Activated CD4-positive, alpha-beta T cell treated with anti-CD3 and anti-CD28 coated beads for 48 hours (primary cell): Measurements from ENCODE around the gene TMC6.
"Not testable (repeated sequence)": the region's sequence is repeated elsewhere in the genome, so short reads cannot be mapped to it uniquely, and the experiment has no call there.

Experiments used
- DNase-seq: peaks from one replicate; pipeline ENCODE4 v3.0.0-alpha.2; 2020

Gene TMC6, protein sequence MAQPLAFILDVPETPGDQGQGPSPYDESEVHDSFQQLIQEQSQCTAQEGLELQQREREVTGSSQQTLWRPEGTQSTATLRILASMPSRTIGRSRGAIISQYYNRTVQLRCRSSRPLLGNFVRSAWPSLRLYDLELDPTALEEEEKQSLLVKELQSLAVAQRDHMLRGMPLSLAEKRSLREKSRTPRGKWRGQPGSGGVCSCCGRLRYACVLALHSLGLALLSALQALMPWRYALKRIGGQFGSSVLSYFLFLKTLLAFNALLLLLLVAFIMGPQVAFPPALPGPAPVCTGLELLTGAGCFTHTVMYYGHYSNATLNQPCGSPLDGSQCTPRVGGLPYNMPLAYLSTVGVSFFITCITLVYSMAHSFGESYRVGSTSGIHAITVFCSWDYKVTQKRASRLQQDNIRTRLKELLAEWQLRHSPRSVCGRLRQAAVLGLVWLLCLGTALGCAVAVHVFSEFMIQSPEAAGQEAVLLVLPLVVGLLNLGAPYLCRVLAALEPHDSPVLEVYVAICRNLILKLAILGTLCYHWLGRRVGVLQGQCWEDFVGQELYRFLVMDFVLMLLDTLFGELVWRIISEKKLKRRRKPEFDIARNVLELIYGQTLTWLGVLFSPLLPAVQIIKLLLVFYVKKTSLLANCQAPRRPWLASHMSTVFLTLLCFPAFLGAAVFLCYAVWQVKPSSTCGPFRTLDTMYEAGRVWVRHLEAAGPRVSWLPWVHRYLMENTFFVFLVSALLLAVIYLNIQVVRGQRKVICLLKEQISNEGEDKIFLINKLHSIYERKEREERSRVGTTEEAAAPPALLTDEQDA

DNA sequence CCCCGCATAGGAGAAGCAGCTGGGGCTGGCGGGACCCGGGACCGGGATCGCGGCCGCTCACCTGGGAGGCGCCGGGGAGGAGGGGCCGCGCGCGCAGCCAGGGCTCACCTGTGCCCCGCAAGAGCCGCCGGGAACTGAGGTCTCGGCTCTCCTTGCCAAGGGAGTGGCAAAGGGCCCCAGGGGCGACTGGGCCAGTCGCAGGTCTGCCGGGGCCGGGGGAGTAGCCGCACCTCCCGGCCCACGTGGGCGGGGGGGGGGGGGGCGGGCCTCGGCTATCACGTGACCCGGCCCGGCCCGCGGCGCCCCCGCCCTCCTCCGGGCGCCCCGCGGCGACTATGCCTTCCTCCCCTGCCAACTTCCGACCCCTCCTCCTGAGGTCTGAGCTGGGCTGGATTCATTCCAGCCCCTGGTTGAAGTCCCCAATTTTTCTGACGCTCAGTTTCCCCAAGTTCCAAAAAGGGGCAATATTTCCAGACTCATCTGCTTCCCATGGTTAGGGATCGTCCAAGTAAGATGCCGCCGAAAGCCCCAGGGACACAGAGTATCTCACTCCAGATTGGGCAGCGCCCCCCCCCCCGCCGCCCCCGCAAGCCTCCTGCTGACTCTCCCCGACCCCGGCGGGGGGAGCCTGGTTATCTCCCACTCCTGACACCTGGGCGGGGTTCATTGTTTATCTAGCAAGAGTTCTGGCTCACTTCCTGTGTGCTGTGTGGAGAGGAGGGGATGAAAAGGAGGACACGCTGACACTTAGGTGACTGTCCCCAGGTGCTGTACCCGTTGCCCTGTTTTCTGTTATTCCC is at the start of gene TMC6:
TMC6 (minus strand) TSS at position 205 of the 800 bp plus-strand sequence. CDS start 1,923 bp downstream, outside the sequence.
- DNase-seq: peak; percentile 71

DNA sequence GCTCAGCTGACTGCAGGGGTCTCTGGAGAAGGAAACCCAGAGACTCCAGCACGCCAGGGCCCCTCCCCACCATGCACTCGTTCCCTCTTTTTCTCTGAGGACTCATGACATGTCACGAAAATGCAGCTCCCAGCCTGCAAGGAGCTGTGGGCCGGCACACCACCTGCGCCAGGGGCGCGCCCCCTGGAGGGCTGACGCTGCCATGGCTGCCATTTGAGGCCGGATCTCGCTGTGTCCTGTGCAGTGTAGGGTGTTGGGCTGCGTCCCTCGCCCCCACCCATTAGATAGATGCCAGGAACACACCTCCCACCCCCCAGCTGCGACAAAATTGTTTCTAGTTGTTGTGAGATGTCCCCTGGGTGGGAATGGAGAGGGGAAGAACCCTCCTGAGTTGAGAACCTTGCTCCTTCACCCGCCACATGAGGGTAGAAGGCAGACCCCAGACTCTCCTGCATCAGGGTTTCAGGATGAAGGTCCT is 48.0 kb upstream of the TMC6 start:
- peak; percentile 84 for DNase-seq

DNA sequence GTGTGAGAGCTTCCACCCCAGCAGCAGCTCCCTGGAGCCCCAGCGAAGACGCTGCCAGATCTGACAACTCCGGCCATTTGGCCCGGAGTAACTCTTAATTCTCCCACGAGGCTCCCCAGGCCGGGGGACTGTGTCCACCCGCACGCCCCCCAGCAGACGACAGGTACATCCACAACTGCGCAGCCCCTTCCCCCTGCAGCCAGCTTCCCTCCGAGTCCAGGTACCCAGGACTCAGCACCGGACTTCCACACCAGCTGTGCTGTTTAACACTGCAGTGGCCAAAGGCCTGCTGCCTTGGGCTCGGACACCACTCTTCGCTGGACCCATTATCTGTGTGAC is 47.1 kb upstream of the TMC6 start:
- DNase-seq: no peak

DNA sequence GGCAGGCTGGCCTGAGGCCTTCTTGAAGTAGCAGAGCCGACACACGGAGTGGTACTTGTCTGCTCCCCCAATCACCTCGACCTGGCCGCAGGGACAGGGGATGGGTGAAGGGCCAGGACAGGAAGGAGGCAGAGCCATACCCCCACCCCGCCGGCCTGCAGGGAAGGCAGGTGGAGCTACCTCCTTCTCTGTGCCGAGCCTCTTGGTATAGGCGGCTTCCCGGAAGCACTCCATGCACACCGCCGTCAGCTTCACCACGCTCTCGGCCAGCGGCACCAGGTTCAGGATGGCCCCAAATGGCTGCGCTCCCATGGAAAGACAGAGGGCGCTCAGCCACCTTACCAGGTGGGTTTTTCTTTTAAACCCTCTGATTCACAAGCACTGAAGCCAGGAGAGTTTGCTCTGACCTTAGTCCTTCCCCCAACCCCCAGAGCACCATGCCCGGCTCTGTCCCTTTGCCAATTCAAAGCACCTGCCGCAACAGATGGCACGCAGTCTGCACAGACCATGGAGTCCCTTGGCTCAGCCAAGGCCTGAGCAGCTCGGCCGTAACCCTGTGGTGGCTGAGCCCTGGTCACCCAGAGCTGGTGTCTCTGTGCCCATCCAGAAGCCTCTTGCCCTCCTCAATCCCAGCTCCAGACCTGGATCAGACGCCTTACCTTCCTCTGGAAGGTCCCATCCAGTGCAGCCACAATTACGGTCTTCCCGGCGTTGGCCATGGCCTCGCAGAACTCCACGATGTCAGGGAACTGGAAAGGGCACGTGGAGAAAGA is 46.5 kb upstream of the TMC6 start:
- peak; percentile 13 for DNase-seq

- DNase-seq: no peak
Measured at GRCh38 chr17:78174346-78174869, 45.9 kb upstream of the TMC6 start.

DNA sequence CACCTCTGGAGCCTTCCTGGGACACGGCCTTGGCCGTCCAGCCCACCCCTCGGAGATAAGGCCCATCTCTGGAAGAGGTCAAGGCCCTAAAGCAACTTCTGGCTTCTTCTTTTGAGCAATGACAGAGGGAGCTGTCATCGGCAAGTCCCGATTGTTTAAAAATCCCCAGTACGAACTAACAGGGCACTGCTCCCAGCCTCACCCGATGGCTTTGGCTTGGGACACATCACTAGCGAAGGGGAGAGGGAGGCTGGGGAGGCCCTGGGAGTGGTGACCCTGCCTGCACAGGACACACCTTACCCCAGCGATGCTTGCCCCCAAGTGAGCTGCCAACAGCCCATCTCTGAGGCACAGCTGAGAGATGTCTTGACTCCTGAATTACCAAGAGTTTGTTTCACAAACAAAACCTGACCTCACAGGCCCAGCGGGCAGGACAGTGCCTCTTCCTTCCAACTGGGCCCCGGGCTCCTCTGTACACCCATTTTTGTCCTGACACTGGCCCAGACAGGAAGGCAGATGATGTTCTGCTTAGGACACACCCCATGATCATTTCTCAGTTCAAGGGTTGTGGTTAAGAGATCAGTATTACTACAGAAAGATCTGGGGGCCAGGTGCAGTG is 44.7 kb upstream of the TMC6 start:
- peak; percentile 27 for DNase-seq

GRCh38 chr17:78172249-78173051 is 43.9 kb upstream of the TMC6 start:
- peak; percentile 18 for DNase-seq

DNA sequence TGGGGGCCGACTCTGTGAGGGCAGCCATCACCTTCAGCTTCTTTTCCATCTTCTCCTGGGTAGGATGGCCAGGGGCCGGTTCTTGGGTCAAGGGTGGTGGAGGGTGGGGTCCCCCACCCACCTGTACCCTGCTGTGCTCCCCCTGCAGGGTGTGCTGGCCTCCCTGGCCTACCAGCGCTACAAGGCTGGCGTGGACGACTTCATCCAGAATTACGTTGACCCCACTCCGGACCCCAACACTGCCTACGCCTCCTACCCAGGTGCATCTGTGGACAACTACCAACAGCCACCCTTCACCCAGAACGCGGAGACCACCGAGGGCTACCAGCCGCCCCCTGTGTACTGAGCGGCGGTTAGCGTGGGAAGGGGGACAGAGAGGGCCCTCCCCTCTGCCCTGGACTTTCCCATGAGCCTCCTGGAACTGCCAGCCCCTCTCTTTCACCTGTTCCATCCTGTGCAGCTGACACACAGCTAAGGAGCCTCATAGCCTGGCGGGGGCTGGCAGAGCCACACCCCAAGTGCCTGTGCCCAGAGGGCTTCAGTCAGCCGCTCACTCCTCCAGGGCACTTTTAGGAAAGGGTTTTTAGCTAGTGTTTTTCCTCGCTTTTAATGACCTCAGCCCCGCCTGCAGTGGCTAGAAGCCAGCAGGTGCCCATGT is 43.2 kb upstream of the TMC6 start:
- DNase-seq: not testable (repeated sequence)

DNA sequence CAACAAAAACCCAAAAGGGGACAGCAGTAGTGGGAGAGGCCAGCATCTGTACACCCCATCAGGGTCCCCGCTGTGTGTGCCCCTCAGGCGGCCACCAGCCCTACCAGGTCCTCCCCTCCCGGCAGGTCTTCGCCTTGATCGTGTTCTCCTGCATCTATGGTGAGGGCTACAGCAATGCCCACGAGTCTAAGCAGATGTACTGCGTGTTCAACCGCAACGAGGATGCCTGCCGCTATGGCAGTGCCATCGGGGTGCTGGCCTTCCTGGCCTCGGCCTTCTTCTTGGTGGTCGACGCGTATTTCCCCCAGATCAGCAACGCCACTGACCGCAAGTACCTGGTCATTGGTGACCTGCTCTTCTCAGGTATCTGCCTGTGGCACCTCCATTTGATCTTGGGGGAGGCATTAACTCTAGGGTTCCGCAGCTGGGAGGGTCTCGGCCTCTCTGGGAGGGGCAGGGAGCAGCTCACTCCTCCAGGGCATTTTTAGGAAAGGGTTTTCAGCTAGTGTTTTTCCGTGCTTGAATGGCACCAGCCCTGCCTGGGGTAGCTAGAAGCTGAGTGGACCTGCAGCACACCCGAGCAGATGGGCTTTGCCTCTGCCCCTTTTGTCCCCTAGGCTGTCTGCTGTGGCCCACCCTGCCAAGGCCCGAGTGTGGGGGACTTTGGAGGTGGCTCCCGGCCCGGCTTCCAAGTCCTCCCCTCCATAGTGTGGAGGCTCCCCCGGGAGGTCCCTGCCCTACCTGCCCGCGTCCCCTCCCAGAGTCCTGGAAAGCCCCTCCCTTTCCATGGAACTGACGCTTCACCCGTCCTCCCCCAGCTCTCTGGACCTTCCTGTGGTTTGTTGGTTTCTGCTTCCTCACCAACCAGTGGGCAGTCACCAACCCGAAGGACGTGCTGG is 42.4 kb upstream of the TMC6 start:
- peak; percentile 21 for DNase-seq

DNA sequence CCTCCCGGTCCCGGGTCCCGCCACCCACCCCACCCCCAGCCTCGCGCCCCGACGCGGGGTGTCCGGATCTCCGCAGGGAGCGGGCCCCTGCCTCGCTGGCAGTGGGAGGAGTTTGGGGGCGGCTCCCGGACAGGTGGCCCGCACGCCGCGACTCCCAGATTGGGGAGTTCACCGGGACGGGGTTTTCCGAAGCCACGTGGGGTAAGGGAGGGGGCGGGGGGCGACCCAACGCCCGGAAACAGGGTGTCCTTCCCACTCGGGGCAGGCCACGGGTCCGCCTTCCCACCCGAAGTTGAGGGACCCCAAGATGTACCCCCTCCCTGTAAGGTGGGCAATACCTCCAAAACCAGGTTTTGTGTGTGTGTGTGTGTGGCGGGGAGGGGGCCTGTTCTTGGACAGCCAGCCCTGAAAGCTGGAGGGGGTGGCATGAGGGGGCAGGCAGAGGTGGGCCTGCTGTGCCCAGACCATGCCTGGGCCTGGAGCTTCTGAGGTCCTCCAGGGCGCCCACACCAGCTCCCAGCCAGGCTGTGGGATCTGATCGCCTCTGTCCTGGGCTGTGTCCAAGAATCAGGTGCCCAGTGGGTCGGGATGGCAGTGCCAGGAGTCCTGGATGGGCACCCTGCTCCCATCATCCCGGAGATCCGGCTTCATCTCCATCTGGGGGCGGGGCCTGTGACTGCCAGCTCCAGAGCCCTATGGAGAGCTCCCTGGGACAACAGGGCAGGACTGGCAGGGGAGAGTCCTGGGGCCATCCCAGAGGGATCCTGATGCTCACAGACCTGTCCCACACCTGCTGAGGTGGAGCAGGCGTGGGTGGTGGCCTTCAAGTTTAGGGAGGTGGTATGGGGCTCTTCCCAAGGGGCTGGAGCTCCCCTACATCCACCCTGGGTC is 40.6 kb upstream of the TMC6 start:
- peak; percentile 66 for DNase-seq

GRCh38 chr17:78168242-78168902 is 39.8 kb upstream of the TMC6 start, which contains the start of gene SYNGR2:
Gene SYNGR2, plus strand, starts transcription at chr17:78168581. Its CDS starts 36 bp downstream, at chr17:78168617.
- DNase-seq: peak; percentile 91

- DNase-seq: no peak
Measured at GRCh38 chr17:78166416-78166815, 37.9 kb upstream of the TMC6 start.

- DNase-seq: no peak
Measured at GRCh38 chr17:78164748-78165607, 36.4 kb upstream of the TMC6 start.

GRCh38 chr17:78163881-78164747 is 35.6 kb upstream of the TMC6 start:
- no peak for DNase-seq

GRCh38 chr17:78159575-78160158 is 31.1 kb upstream of the TMC6 start:
- DNase-seq: no peak
